AG10803 (cell line): ENCODE data around the gene EIF4G1.

ENCODE experiments used
- DNase-seq: peaks from one replicate; pipeline ENCODE4 v3.0.0; 2010; ENCODE audit warnings: low read depth
- H3K4me3 ChIP-seq: 2 replicates; pipeline ENCODE4 v1.5.1; 2011; ENCODE audit warnings: mild to moderate bottlenecking, low read length, control low read depth
- TF ChIP-seq, protein P1 (sequence below): conservative IDR thresholded peaks from 2 replicates; pipeline ENCODE4 v1.5.1; 2011; ENCODE audit warnings: mild to moderate bottlenecking, low read length, control low read depth, inconsistent platforms

EIF4G1 gene

DNA sequence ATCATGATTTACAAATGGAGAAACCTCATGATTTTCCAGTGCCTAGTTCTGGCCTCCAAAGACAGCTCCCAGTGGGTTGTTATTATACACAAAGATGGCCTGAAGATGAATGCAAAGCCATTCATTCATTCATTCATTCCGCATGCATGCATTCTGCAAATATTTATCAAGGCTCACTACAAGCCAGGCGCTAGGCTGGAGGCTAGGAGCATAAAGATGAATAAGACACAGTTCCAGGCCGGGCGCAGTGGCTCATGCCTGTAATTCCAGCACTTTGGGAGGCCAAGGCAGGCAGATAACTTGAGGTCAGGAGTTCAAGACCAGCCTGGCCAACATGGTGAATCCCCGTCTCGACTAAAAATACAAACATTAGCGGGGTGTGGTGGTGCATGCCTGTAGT lies 17.8 kb upstream of the EIF4G1 start:
- TF ChIP-seq, protein P1, sequence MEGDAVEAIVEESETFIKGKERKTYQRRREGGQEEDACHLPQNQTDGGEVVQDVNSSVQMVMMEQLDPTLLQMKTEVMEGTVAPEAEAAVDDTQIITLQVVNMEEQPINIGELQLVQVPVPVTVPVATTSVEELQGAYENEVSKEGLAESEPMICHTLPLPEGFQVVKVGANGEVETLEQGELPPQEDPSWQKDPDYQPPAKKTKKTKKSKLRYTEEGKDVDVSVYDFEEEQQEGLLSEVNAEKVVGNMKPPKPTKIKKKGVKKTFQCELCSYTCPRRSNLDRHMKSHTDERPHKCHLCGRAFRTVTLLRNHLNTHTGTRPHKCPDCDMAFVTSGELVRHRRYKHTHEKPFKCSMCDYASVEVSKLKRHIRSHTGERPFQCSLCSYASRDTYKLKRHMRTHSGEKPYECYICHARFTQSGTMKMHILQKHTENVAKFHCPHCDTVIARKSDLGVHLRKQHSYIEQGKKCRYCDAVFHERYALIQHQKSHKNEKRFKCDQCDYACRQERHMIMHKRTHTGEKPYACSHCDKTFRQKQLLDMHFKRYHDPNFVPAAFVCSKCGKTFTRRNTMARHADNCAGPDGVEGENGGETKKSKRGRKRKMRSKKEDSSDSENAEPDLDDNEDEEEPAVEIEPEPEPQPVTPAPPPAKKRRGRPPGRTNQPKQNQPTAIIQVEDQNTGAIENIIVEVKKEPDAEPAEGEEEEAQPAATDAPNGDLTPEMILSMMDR, result no peak
- DNase-seq, result no peak
- H3K4me3 ChIP-seq, result no peak overlapping the region

DNA sequence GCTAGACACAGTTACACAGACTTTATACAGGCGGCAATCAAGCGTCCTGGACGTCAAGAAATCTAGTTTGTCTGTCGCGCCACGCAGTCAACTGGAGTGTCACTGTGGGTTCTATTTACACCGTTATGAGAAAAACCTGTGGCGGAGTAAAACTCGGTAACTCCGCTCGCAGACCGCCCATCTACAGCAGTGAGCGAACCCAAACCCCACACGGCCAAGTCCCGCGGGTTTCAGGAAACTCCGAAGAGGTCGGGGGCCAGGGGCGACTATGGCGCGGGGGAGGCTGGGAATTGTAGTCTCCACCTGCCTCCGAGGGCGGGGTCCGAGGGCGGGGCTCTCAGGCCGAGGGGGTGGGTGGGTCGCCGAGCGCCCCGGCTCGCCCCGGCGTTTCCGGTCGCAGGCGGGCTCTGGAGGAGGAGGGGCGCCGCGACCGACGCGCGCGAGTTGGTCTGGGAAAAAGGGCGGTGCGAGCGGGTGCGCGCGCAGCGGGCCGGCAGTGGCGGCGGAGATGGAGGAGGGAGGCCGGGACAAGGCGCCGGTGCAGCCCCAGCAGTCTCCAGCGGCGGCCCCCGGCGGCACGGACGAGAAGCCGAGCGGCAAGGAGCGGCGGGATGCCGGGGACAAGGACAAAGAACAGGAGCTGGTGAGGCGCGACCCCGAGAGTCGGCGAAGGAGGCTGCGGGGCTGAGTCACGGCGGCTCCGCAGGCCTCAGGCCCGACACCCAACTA lies 15.5 kb upstream of the EIF4G1 start, which contains the start of gene PSMD2:
TSS of gene PSMD2 (plus strand) at position 483 of the 729 bp plus-strand sequence. CDS start at position 509, 26 bp downstream.
- peak within 1 kb of the TSS; percentile 96 for H3K4me3 ChIP-seq
- TF ChIP-seq, protein P1, result no peak
- peak; percentile 95 for DNase-seq

DNA sequence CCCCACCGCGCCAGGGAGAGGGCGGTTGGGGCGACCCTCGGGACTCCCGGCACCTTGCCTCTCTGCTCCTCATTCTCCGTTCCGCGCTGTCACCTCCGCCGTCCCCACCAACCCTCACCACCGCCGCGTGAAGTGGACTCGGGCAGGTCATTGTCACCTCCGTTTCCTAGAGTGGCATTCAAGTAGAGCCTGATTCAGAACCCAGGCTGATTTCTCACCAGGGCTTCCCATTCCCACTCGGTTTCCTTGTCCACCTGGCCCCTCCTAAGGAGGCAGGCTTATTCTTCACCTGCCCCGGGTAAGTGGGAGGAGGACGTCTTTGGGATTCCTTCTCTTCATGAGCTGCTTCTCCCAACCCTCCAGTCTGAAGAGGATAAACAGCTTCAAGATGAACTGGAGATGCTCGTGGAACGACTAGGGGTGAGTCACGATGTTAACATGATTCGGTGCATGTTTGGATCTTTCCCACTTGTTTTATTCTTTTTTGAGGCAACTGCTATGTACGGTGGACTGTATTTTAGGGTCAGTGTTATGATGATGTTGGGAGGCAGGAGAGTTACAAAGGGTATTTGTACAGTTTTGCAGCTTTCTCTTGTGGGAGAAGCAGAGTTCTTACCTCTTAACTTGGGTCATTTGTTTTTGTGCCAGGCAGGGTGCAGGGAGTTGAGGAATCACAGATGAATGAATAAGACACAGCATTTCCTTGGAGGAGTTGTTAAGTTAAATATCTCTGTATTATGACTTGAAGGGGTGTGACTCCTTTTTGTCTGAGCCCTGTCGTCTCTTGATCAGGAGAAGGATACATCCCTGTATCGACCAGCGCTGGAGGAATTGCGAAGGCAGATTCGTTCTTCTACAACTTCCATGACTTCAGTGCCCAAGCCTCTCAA lies 14.7 kb upstream of the EIF4G1 start:
- TF ChIP-seq, protein P1, result no peak
- DNase-seq, result peak; percentile 53

DNA sequence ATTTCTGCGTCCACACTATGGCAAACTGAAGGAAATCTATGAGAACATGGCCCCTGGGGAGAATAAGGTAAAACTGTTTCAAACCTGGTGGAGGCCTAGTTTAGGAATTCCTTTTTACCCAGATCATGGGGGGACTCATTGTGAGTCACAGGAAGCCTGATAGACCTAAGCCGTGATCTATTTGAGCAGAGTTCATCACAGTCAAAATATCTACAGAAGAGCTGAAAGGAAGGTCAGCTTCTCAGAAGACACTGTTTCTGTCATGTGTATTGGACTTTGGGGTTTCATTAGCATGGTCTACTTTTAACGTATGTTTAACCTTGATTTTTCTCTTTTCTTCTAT lies 14.1 kb upstream of the EIF4G1 start:
- H3K4me3 ChIP-seq, result peak overlapping the region; percentile 96
- TF ChIP-seq, protein P1, result no peak
- peak; percentile 32 for DNase-seq

More for the DNA sequence above, 14.7 kb upstream of the EIF4G1 start:
- H3K4me3 ChIP-seq, result peak overlapping the region; percentile 96

DNA sequence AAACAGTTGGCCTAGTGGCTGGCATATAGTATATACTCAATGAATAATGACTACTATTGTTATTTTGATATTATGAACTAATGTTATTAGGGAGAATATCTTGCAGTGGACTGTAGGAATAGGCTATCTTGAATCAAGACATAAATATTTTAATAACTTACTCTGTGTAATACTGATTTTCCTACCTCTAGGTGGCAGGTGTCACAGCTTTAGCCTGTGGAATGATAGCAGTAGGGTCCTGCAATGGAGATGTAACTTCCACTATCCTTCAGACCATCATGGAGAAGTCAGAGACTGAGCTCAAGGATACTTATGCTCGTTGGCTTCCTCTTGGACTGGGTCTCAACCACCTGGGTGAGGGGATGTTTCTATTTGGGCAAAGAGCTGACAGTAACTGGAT lies 8.8 kb upstream of the EIF4G1 start:
- DNase-seq, result peak; percentile 24
- TF ChIP-seq, protein P1, result peak; percentile 40
- no peak overlapping the region for H3K4me3 ChIP-seq

DNA sequence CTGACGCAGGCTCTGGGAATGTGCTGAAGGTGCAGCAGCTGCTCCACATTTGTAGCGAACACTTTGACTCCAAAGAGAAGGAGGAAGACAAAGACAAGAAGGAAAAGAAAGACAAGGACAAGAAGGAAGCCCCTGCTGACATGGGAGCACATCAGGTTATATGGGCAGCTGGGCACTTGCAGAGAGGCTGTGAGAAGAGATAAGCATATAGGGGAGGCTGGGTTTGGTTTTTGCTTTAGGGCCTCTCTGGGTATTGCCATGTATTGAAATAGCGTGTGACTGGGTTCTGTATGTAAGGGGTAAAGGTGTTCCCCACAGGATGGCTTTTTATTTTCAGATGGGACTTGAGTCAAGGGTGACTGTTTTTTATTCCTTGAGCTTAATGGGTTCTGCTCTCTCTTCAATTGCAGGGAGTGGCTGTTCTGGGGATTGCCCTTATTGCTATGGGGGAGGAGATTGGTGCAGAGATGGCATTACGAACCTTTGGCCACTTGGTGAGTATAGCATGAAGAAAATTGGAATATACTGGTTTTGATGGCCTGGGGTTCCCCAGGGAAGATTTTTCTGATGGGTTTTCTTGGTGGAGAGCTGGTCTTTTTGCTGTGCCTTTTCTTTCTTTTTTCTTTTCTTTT lies 7.9 kb upstream of the EIF4G1 start:
- no peak overlapping the region for H3K4me3 ChIP-seq
- no peak for DNase-seq
- TF ChIP-seq, protein P1, result no peak
